Neural crest cell (in vitro differentiated cells): ENCODE measurements around the gene PPP1R12C. TPM values are rescaled to one million over a fixed set of nuclear protein-coding genes. Genes with fewer than 3 reads are reported as not detected.

Experiments
- DNase-seq: peaks from one replicate; pipeline ENCODE4 v3.0.0; 2021; ENCODE audit warnings: low read depth, mixed read lengths, low spot score
- H3K27ac Mint-ChIP-seq: one replicate; pipeline ENCODE4 v1.8.0; 2021; ENCODE audit warnings: mild to moderate bottlenecking, mixed read lengths; ENCODE audit not compliant: unreplicated experiment
- H3K27me3 Mint-ChIP-seq: 2 replicates; pipeline ENCODE4 v1.8.0; 2021; ENCODE audit warnings: low read depth, mild to moderate bottlenecking, mixed read lengths
- H3K36me3 Mint-ChIP-seq: 2 replicates; pipeline ENCODE4 v1.8.0; 2021; ENCODE audit warnings: low read depth, mild to moderate bottlenecking, mixed read lengths
- H3K4me1 Mint-ChIP-seq: 2 replicates; pipeline ENCODE4 v1.8.0; 2021; ENCODE audit warnings: mixed read lengths
- H3K4me3 Mint-ChIP-seq: one replicate; pipeline ENCODE4 v1.8.0; 2021; ENCODE audit warnings: mild to moderate bottlenecking, mixed read lengths
- H3K9me3 Mint-ChIP-seq: 2 replicates; pipeline ENCODE4 v1.8.0; 2021; ENCODE audit warnings: mixed read lengths
- total RNA-seq: library from RNA; stranded (reverse); gene quantifications from 2 replicates; pipeline ENCODE4 v1.2.1, GENCODE V29; 2021
- TF ChIP-seq, protein P1 (sequence below): fragments of 200-600 bp; sonication (generic); conservative IDR thresholded peaks from 2 replicates; pipeline ENCODE4 v1.5.0; 2021; ENCODE audit warnings: antibody characterized with exemption, mild to moderate bottlenecking

PPP1R12C gene
- total RNA-seq, 1 donor from 2014 or later: 108 TPM

DNA sequence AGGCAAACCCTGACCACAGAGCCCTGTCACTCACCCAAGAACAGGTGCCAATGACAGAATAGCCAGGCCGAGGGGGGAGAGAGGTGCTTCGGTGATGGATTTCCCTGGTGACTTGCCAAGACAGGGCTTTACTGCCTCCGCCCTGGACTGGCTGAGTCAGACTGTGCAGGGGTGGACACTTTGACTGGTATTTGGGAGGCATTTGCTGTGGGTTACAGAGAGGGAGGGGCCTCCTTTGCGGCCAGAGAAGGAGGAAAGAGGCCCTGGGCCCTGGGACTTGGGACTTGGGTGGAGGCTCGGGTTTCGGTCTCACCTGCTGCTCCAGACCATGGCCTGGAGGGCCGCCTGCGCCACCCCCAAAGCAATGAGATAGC lies 46.3 kb downstream of the PPP1R12C start:
- H3K4me3 Mint-ChIP-seq: no peak overlapping the region
- peaks cover 8% of the 10 kb centered on the region for H3K4me1 Mint-ChIP-seq
- H3K27ac Mint-ChIP-seq: no peak overlapping the region
- no peak for DNase-seq
- no peaks in the 10 kb centered on the region for H3K36me3 Mint-ChIP-seq
- no peaks in the 10 kb centered on the region for H3K9me3 Mint-ChIP-seq
- peaks cover 95% of the 10 kb centered on the region for H3K27me3 Mint-ChIP-seq
- TF ChIP-seq, protein P1, sequence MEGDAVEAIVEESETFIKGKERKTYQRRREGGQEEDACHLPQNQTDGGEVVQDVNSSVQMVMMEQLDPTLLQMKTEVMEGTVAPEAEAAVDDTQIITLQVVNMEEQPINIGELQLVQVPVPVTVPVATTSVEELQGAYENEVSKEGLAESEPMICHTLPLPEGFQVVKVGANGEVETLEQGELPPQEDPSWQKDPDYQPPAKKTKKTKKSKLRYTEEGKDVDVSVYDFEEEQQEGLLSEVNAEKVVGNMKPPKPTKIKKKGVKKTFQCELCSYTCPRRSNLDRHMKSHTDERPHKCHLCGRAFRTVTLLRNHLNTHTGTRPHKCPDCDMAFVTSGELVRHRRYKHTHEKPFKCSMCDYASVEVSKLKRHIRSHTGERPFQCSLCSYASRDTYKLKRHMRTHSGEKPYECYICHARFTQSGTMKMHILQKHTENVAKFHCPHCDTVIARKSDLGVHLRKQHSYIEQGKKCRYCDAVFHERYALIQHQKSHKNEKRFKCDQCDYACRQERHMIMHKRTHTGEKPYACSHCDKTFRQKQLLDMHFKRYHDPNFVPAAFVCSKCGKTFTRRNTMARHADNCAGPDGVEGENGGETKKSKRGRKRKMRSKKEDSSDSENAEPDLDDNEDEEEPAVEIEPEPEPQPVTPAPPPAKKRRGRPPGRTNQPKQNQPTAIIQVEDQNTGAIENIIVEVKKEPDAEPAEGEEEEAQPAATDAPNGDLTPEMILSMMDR: no peak

DNA sequence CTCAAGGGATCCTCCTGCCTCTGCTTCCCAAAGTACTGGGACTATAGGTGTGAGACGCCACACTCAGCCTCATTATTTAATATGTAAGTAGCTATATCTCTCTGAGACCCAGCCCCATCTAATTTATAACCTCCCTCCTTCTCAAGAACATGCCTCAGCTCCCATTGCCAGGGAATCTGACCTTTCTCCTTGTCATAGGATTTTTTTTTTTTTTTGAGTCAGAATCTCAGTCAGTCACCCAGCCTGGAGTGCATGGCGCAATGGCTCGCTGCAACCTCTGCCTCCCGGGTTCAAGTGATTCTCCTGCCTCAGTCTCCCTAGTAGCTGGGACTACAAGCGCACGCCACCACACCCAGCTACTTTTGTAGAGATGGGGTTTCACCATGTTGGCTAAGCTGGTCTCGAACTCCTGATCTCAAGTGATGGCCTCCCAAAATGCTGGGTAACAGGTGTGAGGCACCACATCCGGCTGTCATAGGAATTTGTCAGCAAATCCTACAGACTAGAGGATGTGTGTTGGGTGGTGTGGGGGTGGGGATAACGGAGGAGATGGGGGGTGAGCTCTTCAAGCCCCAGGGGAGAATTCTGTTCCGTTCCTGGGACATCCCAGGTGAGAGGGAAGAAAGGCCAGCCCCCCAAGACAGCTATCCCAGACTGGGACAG lies 46.8 kb downstream of the PPP1R12C start:
- TF ChIP-seq, protein P1: no peak
- H3K36me3 Mint-ChIP-seq: no peaks in the 10 kb centered on the region
- DNase-seq: no peak
- no peak overlapping the region for H3K27ac Mint-ChIP-seq
- no peak overlapping the region for H3K4me3 Mint-ChIP-seq
- peaks cover 8% of the 10 kb centered on the region for H3K4me1 Mint-ChIP-seq
- peaks cover 95% of the 10 kb centered on the region for H3K27me3 Mint-ChIP-seq
- no peaks in the 10 kb centered on the region for H3K9me3 Mint-ChIP-seq

GRCh38 chr19:55069865-55070197 lies 47.6 kb downstream of the PPP1R12C start:
- Mint-ChIP-seq H3K4me1 (peaks cover 8% of the 10 kb centered on the region), H3K36me3 (no peaks in the 10 kb centered on the region), H3K4me3 (no peak overlapping the region), H3K27me3 (peaks cover 95% of the 10 kb centered on the region), H3K9me3 (no peaks in the 10 kb centered on the region), H3K27ac (no peak overlapping the region)
- TF ChIP-seq, protein P1: no peak
- DNase-seq: no peak

- Mint-ChIP-seq H3K27ac (no peak overlapping the region), H3K4me1 (peaks cover 8% of the 10 kb centered on the region), H3K9me3 (no peaks in the 10 kb centered on the region), H3K36me3 (no peaks in the 10 kb centered on the region), H3K27me3 (peaks cover 97% of the 10 kb centered on the region), H3K4me3 (peak overlapping the region; percentile 7)
- TF ChIP-seq, protein P1: no peak
- no peak for DNase-seq
Measured at GRCh38 chr19:55068950-55069864, 48.2 kb downstream of the PPP1R12C start.

GRCh38 chr19:55067869-55068268 lies 49.6 kb downstream of the PPP1R12C start:
- H3K9me3 Mint-ChIP-seq: peaks cover 3% of the 10 kb centered on the region
- no peaks in the 10 kb centered on the region for H3K36me3 Mint-ChIP-seq
- H3K27me3 Mint-ChIP-seq: peaks cover 96% of the 10 kb centered on the region
- DNase-seq: no peak
- TF ChIP-seq, protein P1: no peak
- peaks cover 10% of the 10 kb centered on the region for H3K4me1 Mint-ChIP-seq
- H3K27ac Mint-ChIP-seq: no peak overlapping the region
- H3K4me3 Mint-ChIP-seq: no peak overlapping the region
